Measurements from ENCODE around the gene AGAP3.
"Not testable (repeated sequence)": the region's sequence is repeated elsewhere in the genome, so short reads cannot be mapped to it uniquely, and the experiment has no call there.

GRCh38 chr7:151043449-151043848 is 42.8 kb upstream of the AGAP3 start:
- TF ChIP-seq SUZ12 (IDR thresholded peaks at IDR 0.05; ENCODE audit: extremely low read depth, insufficient read depth, insufficient read length); ZNF274 (IDR thresholded peaks at IDR 0.05; ENCODE audit: low read depth, low read length); YY1 (IDR thresholded peaks at IDR 0.05; ENCODE audit: insufficient read depth, insufficient read length): not testable (repeated sequence)
